Measurements from ENCODE around the gene AKNA. TPM values are rescaled to one million over a fixed set of nuclear protein-coding genes. Genes with fewer than 3 reads are reported as not detected.

The AKNA gene
- total and polyA plus RNA-seq, 2 experiments from 2014 or later, result 5.7 to 25.2 TPM

DNA sequence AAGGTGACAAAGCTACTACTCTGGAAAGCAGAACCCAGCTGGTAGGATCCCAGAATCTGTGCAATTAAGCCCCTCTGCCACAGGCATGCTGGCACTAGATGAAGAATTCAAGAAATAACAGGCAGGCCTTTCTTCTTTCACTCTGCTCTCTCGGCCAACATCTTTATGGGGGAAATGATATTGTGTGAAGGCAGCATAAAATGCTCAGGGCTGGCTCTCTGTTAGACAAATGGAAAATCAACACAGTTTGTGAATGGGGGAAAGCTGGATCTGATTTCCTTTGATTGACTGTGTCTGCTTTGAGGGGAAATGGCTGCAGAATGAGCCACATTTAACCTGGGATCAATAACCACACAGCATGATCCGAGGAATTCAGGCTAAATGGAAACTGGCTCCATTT, 29.1 kb upstream of the AKNA start:
- no peaks in the 10 kb centered on the region for H3K9me3 ChIP-seq (ENCODE audit: low read depth)
- no peak overlapping the region for H3K27ac ChIP-seq
- peaks cover 22% of the 10 kb centered on the region for H3K4me1 ChIP-seq (ENCODE audit: low read depth)
- TF ChIP-seq, protein P1, sequence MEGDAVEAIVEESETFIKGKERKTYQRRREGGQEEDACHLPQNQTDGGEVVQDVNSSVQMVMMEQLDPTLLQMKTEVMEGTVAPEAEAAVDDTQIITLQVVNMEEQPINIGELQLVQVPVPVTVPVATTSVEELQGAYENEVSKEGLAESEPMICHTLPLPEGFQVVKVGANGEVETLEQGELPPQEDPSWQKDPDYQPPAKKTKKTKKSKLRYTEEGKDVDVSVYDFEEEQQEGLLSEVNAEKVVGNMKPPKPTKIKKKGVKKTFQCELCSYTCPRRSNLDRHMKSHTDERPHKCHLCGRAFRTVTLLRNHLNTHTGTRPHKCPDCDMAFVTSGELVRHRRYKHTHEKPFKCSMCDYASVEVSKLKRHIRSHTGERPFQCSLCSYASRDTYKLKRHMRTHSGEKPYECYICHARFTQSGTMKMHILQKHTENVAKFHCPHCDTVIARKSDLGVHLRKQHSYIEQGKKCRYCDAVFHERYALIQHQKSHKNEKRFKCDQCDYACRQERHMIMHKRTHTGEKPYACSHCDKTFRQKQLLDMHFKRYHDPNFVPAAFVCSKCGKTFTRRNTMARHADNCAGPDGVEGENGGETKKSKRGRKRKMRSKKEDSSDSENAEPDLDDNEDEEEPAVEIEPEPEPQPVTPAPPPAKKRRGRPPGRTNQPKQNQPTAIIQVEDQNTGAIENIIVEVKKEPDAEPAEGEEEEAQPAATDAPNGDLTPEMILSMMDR (IDR thresholded peaks at IDR 0.05; ENCODE audit: low read depth, low read length), result no peak
- H3K4me3 ChIP-seq, result no peak overlapping the region
- no peaks in the 10 kb centered on the region for H3K36me3 ChIP-seq
- no peaks in the 10 kb centered on the region for H3K27me3 ChIP-seq
- no peak for DNase-seq (ENCODE audit: low read depth in 1 of 2, low spot score in 1 of 2)

DNA sequence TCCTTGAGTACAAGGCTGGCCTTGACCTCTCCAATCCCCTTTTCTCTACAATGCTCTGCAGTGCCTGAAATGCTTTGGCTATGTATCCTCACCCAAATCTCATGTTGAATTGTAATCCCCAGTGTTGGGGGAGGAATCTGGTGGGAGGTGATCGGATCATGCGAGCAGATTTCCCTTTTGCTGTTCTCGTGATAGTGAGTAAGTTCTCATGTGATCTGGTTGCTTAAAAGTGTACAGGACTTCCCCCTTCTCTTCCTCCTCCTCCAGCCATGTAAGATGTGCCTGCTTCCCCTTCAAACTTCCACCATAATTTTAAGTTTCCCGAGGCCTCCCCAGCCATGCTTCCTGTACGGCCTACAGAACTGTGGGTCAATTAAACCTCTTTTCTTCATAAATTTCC, 28.5 kb upstream of the AKNA start:
- H3K36me3 ChIP-seq, result no peaks in the 10 kb centered on the region
- H3K9me3 ChIP-seq (ENCODE audit: low read depth), result no peaks in the 10 kb centered on the region
- no peaks in the 10 kb centered on the region for H3K27me3 ChIP-seq
- H3K27ac ChIP-seq, result no peak overlapping the region
- no peak for DNase-seq (ENCODE audit: low read depth in 1 of 2, low spot score in 1 of 2)
- no peak overlapping the region for H3K4me3 ChIP-seq
- TF ChIP-seq, protein P1 (IDR thresholded peaks at IDR 0.05; ENCODE audit: low read depth, low read length), result no peak
- peaks cover 26% of the 10 kb centered on the region for H3K4me1 ChIP-seq (ENCODE audit: low read depth)

DNA sequence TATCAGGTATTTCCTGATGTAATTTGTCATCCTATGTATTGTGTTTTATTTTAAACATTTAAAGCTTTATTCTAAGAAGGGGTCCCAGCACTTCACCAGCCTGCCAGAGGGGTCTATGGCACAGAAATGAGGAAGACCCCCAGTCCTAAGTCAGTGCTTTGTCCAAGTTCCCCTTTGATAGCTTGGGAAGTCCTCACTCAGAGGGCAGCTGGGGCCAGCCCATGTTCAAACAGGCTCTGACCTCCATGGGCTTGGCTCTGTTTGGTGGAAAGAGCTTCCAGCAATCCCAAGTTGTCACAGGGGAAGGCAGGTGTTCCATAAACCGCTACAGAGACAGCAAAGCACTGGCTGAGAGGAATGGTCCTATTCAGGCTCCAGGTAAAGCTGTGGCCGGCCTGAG, 26.6 kb upstream of the AKNA start:
- no peaks in the 10 kb centered on the region for H3K36me3 ChIP-seq
- no peaks in the 10 kb centered on the region for H3K27me3 ChIP-seq
- TF ChIP-seq, protein P1 (IDR thresholded peaks at IDR 0.05; ENCODE audit: low read depth, low read length), result no peak
- DNase-seq (ENCODE audit: low read depth in 1 of 2, low spot score in 1 of 2), result no peak
- no peak overlapping the region for H3K4me3 ChIP-seq
- H3K4me1 ChIP-seq (ENCODE audit: low read depth), result peaks cover 31% of the 10 kb centered on the region
- H3K9me3 ChIP-seq (ENCODE audit: low read depth), result no peaks in the 10 kb centered on the region
- H3K27ac ChIP-seq, result no peak overlapping the region

DNA sequence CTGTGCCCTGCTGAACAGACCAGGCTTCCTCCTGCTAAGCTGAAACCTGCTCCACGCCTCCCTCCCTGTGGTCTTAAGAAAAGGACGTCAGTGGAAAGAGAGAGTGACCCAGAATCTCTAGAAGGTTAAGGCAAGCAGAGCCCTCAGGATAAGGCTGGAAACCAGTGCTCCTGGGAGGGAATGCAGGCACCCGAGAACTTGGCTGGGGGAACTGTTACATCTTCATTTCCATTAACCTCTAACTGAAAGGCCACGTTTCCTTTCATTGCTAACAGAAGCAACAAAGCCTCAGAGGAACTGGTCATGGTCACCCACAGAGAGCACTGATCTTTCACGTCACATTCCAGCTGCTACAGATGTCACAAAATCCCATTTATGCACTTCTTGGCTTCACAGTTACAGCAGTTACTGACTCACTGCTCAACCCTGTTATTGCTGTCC, 26.1 kb upstream of the AKNA start:
- TF ChIP-seq, protein P1 (IDR thresholded peaks at IDR 0.05; ENCODE audit: low read depth, low read length), result no peak
- Histone ChIP-seq H3K36me3 (no peaks in the 10 kb centered on the region), H3K27me3 (no peaks in the 10 kb centered on the region), H3K4me1 (ENCODE audit: low read depth) (peaks cover 31% of the 10 kb centered on the region), H3K4me3 (no peak overlapping the region), H3K9me3 (ENCODE audit: low read depth) (no peaks in the 10 kb centered on the region), H3K27ac (no peak overlapping the region)
- DNase-seq (ENCODE audit: low read depth in 1 of 2, low spot score in 1 of 2), result peak in 1 of 2 donors; percentile 22

DNA sequence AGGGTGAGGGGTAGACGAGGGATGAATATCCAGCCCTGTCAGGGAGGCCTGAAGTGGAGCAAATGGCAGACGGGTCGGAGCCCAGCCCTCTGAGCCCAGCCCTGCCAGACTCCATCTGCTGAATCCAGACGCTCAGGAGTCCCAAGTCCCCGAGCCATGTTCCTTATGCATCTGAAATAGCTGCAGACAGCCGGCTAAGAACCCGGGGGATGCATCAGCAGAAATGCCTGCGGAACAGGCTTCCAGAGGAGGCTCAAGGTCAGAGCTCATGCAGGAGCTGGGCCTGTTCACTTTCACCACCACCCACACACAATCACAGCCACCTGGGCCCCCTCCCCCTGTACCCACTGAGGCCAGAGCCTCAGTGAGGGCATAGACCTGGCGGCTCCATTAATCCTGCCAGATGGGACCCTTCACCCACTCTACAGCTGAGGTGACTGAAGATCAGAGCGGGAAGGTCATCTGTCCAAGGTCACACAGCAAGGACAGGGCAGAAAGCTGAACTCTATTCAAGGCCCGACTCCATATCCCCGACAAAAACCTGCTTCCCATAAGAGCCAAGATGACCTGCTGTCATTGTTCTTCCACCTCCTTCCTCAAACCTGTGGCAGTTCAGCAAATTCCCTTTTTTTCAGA, 24.4 kb upstream of the AKNA start:
- TF ChIP-seq, protein P1 (IDR thresholded peaks at IDR 0.05; ENCODE audit: low read depth, low read length), result no peak
- DNase-seq (ENCODE audit: low read depth in 1 of 2, low spot score in 1 of 2), result peak in 1 of 2 donors; percentile 33
- Histone ChIP-seq H3K4me1 (ENCODE audit: low read depth) (peaks cover 31% of the 10 kb centered on the region), H3K36me3 (no peaks in the 10 kb centered on the region), H3K4me3 (no peak overlapping the region), H3K27ac (peak overlapping the region; percentile 54), H3K9me3 (ENCODE audit: low read depth) (no peaks in the 10 kb centered on the region), H3K27me3 (no peaks in the 10 kb centered on the region)
